Measurements from ENCODE around the gene FSTL5. TPM values are rescaled to one million over a fixed set of nuclear protein-coding genes. Genes with fewer than 3 reads are reported as not detected.

FSTL5 gene
- total and polyA plus RNA-seq, 10 of the 15 experiments (the other 5 are each of a cell fraction or from before 2014, with no cell fraction given) = 0.04 to 2.4 (median 0.08) TPM; not detected in 4

DNA sequence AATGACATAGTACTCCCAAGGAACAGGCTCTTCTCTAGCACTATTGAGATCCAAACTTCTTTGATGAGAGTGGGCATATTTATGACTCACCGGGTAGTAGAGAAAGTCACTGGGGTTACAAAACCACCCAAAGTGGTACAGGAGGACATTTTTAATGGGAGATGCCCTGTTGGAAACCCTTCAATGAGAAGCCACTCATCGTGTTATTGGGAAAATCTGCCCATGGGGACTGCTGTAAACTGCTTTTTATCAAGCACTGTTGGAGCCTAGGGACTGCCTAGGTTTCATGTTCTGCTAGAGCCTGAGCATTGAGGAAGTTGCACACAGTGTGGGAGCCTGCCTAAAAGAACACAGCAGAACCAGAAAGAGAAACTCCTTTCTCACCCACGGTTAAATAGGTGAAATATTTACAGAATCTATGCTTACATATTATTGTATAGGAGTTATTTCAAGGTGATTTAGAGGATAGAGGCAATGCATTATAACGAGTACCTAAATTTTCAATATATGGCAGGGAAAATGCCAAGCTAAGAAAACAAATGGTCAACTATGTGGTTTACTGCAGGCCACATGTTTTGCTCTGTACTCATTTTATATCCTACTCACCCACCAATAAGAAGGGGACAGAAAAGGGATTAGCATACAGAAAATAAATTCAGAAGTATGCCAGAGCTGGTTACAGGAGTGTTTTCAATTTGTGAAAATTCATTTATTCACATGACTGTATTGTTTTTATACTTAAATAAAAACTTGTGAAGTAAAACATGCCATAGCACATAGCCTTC, 559.1 kb downstream of the FSTL5 start (continued):
- TF ChIP-seq, protein P1, sequence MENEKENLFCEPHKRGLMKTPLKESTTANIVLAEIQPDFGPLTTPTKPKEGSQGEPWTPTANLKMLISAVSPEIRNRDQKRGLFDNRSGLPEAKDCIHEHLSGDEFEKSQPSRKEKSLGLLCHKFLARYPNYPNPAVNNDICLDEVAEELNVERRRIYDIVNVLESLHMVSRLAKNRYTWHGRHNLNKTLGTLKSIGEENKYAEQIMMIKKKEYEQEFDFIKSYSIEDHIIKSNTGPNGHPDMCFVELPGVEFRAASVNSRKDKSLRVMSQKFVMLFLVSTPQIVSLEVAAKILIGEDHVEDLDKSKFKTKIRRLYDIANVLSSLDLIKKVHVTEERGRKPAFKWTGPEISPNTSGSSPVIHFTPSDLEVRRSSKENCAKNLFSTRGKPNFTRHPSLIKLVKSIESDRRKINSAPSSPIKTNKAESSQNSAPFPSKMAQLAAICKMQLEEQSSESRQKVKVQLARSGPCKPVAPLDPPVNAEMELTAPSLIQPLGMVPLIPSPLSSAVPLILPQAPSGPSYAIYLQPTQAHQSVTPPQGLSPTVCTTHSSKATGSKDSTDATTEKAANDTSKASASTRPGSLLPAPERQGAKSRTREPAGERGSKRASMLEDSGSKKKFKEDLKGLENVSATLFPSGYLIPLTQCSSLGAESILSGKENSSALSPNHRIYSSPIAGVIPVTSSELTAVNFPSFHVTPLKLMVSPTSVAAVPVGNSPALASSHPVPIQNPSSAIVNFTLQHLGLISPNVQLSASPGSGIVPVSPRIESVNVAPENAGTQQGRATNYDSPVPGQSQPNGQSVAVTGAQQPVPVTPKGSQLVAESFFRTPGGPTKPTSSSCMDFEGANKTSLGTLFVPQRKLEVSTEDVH (IDR thresholded peaks at IDR 0.05; ENCODE audit: low read depth, partially characterized antibody) = no peak
- TF ChIP-seq POU2F2 (IDR thresholded peaks at IDR 0.05; ENCODE audit: borderline replicate concordance, low read depth, low read length) = no peak
- TF ChIP-seq SIX5 (IDR thresholded peaks at IDR 0.05; ENCODE audit: low read depth, low read length, severe bottlenecking) = no peak
- TF ChIP-seq MEF2B (IDR thresholded peaks at IDR 0.05; ENCODE audit: partially characterized antibody, poor library complexity, severe bottlenecking) = peak; percentile 64
- TF ChIP-seq RCOR1 (conservative IDR thresholded peaks at IDR 0.05; ENCODE audit: low read depth, low read length) = no peak
- TF ChIP-seq ZNF207 (IDR thresholded peaks at IDR 0.05; ENCODE audit: borderline replicate concordance) = no peak
- no peak for TF ChIP-seq NBN (IDR thresholded peaks at IDR 0.05)
- no peak for TF ChIP-seq ZNF24 (IDR thresholded peaks at IDR 0.05)
- no peak for TF ChIP-seq NFYB (IDR thresholded peaks at IDR 0.05; ENCODE audit: insufficient read depth, low read depth, low read length)
- 0 out of 2 replicates have a peak, but pooled peaks have one; percentile 14 for TF ChIP-seq NR2F1 (conservative IDR thresholded peaks at IDR 0.05)
- TF ChIP-seq, protein P2, sequence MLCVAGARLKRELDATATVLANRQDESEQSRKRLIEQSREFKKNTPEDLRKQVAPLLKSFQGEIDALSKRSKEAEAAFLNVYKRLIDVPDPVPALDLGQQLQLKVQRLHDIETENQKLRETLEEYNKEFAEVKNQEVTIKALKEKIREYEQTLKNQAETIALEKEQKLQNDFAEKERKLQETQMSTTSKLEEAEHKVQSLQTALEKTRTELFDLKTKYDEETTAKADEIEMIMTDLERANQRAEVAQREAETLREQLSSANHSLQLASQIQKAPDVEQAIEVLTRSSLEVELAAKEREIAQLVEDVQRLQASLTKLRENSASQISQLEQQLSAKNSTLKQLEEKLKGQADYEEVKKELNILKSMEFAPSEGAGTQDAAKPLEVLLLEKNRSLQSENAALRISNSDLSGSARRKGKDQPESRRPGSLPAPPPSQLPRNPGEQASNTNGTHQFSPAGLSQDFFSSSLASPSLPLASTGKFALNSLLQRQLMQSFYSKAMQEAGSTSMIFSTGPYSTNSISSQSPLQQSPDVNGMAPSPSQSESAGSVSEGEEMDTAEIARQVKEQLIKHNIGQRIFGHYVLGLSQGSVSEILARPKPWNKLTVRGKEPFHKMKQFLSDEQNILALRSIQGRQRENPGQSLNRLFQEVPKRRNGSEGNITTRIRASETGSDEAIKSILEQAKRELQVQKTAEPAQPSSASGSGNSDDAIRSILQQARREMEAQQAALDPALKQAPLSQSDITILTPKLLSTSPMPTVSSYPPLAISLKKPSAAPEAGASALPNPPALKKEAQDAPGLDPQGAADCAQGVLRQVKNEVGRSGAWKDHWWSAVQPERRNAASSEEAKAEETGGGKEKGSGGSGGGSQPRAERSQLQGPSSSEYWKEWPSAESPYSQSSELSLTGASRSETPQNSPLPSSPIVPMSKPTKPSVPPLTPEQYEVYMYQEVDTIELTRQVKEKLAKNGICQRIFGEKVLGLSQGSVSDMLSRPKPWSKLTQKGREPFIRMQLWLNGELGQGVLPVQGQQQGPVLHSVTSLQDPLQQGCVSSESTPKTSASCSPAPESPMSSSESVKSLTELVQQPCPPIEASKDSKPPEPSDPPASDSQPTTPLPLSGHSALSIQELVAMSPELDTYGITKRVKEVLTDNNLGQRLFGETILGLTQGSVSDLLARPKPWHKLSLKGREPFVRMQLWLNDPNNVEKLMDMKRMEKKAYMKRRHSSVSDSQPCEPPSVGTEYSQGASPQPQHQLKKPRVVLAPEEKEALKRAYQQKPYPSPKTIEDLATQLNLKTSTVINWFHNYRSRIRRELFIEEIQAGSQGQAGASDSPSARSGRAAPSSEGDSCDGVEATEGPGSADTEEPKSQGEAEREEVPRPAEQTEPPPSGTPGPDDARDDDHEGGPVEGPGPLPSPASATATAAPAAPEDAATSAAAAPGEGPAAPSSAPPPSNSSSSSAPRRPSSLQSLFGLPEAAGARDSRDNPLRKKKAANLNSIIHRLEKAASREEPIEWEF (IDR thresholded peaks at IDR 0.05; ENCODE audit: insufficient replicate concordance, low read depth, low read length) = peak; percentile 41
- no peak for TF ChIP-seq CHD4 (IDR thresholded peaks at IDR 0.05)
- TF ChIP-seq, protein P3, sequence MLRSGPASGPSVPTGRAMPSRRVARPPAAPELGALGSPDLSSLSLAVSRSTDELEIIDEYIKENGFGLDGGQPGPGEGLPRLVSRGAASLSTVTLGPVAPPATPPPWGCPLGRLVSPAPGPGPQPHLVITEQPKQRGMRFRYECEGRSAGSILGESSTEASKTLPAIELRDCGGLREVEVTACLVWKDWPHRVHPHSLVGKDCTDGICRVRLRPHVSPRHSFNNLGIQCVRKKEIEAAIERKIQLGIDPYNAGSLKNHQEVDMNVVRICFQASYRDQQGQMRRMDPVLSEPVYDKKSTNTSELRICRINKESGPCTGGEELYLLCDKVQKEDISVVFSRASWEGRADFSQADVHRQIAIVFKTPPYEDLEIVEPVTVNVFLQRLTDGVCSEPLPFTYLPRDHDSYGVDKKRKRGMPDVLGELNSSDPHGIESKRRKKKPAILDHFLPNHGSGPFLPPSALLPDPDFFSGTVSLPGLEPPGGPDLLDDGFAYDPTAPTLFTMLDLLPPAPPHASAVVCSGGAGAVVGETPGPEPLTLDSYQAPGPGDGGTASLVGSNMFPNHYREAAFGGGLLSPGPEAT (IDR thresholded peaks at IDR 0.05; ENCODE audit: low read depth) = peak; percentile 48; the same call in 1 of the 2 replicates
- TF ChIP-seq TBL1XR1 (IDR thresholded peaks at IDR 0.05; ENCODE audit: low read depth, low read length) = no peak
- no peak for TF ChIP-seq CREM (IDR thresholded peaks at IDR 0.05; ENCODE audit: low read depth)
- peak; percentile 51; the same call in 1 of the 2 replicates for TF ChIP-seq DPF2 (IDR thresholded peaks at IDR 0.05)
- TF ChIP-seq ZSCAN29 (IDR thresholded peaks at IDR 0.05) = no peak
- TF ChIP-seq SIN3A (IDR thresholded peaks at IDR 0.05; ENCODE audit: low read depth, low read length) = no peak
- no peak for TF ChIP-seq JUND (IDR thresholded peaks at IDR 0.05; ENCODE audit: low read depth, low read length)
- TF ChIP-seq, protein P4, sequence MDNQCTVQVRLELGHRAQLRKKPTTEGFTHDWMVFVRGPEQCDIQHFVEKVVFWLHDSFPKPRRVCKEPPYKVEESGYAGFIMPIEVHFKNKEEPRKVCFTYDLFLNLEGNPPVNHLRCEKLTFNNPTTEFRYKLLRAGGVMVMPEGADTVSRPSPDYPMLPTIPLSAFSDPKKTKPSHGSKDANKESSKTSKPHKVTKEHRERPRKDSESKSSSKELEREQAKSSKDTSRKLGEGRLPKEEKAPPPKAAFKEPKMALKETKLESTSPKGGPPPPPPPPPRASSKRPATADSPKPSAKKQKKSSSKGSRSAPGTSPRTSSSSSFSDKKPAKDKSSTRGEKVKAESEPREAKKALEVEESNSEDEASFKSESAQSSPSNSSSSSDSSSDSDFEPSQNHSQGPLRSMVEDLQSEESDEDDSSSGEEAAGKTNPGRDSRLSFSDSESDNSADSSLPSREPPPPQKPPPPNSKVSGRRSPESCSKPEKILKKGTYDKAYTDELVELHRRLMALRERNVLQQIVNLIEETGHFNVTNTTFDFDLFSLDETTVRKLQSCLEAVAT (IDR thresholded peaks at IDR 0.05) = no peak

Measured in GM12878 (cell line).